Tibial nerve (tissue), 4 donors: Measurements from ENCODE around the gene CIPC.

ENCODE experiments used
- CTCF ChIP-seq, 5 experiments: fragments of 200-600 bp in 3 of 5; fragments of 450-650 bp in 2 of 5; sonication (generic) in 3 of 5; IDR thresholded peaks; one replicate each; pipeline ENCODE4 v1.5.1; 2016 to 2019; ENCODE audit warnings: antibody characterized with exemption in 5 of 5, mild to moderate bottlenecking in 3 of 5, moderate library complexity in 2 of 5
- EP300 ChIP-seq, 2 donors: sonication (generic); formaldehyde crosslinking; IDR thresholded peaks; one replicate each; pipeline ENCODE4 v1.6.1; 2017; ENCODE audit warnings: antibody characterized with exemption in 2 of 2, mild to moderate bottlenecking in 1 of 2
- POLR2A ChIP-seq, 2 donors: fragments of 450-650 bp; IDR thresholded peaks; one replicate each; pipeline ENCODE4 v1.6.1; 2017; ENCODE audit warnings: antibody characterized with exemption in 2 of 2, mild to moderate bottlenecking in 2 of 2, moderate library complexity in 2 of 2

- no peak for TF ChIP-seq CTCF (IDR thresholded peaks at IDR 0.05)
- TF ChIP-seq POLR2A (IDR thresholded peaks at IDR 0.05): no peak
- no peak for TF ChIP-seq EP300 (IDR thresholded peaks at IDR 0.05)
Measured at GRCh38 chr14:77086017-77086727, 11.9 kb upstream of the CIPC start.
